ENCODE measurements around the gene SCP2D1. TPM values are rescaled to one million over a fixed set of nuclear protein-coding genes. Genes with fewer than 3 reads are reported as not detected.

Gene SCP2D1
- polyA plus RNA-seq, 1 of the 3 experiments (the other 2 are of a cell fraction) = not detected

GRCh38 chr20:18801516-18801915, 12.1 kb upstream of the SCP2D1 start:
- H3K4me1 ChIP-seq (ENCODE audit: control insufficient read depth in 1 of 2, insufficient read depth in 2 of 2, low read depth in 1 of 2, low read length in 1 of 2) = no peaks in the 10 kb centered on the region
- H3K4me2 ChIP-seq = no peak overlapping the region
- WGBS (ENCODE audit: low lambda C conversion rate) = 37% methylated on average over 2 of the region's 2 CpGs
- H3K36me3 ChIP-seq (replicated peaks in 1 of 2; ENCODE audit: control insufficient read depth in 1 of 2, insufficient read depth in 2 of 2, low read length in 1 of 2) = no peaks in the 10 kb centered on the region
- H3K9me3 ChIP-seq = no peaks in the 10 kb centered on the region
- ChIA-PET CTCF (interaction anchor here (1.6 kb wide), 1 partner anchor 169 kb away, joined by 5 read pairs; no protein-coding TSS in a partner anchor), POLR2A (no interaction called here)
- H3F3A ChIP-seq (replicated peaks; ENCODE audit: insufficient read depth) = peaks cover 3% of the 10 kb centered on the region
- no peaks in the 10 kb centered on the region for H3K79me2 ChIP-seq (ENCODE audit: insufficient read depth)
- no peaks in the 10 kb centered on the region for H4K20me1 ChIP-seq (ENCODE audit: insufficient read depth)
- no peaks in the 10 kb centered on the region for H3K9me2 ChIP-seq
- H3K4me3 ChIP-seq (ENCODE audit: low read depth in 2 of 2, low read length in 1 of 2) = no peak overlapping the region
- no peak for DNase-seq
- H3K27ac ChIP-seq (ENCODE audit: low read depth in 2 of 2, low read length in 1 of 2) = no peak overlapping the region
- H3K9ac ChIP-seq = no peak overlapping the region
- TF ChIP-seq NRF1 (IDR thresholded peaks at IDR 0.05; ENCODE audit: low read depth, low read length) = no peak
- no peak for TF ChIP-seq ZBTB33 (IDR thresholded peaks at IDR 0.05; ENCODE audit: borderline replicate concordance, low read depth)
- no peak for TF ChIP-seq CHD2 (IDR thresholded peaks at IDR 0.05; ENCODE audit: low read length, partially characterized antibody)
- TF ChIP-seq, protein P1, sequence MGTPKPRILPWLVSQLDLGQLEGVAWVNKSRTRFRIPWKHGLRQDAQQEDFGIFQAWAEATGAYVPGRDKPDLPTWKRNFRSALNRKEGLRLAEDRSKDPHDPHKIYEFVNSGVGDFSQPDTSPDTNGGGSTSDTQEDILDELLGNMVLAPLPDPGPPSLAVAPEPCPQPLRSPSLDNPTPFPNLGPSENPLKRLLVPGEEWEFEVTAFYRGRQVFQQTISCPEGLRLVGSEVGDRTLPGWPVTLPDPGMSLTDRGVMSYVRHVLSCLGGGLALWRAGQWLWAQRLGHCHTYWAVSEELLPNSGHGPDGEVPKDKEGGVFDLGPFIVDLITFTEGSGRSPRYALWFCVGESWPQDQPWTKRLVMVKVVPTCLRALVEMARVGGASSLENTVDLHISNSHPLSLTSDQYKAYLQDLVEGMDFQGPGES (IDR thresholded peaks at IDR 0.05; ENCODE audit: low read depth, low read length) = no peak
- TF ChIP-seq, protein P2, sequence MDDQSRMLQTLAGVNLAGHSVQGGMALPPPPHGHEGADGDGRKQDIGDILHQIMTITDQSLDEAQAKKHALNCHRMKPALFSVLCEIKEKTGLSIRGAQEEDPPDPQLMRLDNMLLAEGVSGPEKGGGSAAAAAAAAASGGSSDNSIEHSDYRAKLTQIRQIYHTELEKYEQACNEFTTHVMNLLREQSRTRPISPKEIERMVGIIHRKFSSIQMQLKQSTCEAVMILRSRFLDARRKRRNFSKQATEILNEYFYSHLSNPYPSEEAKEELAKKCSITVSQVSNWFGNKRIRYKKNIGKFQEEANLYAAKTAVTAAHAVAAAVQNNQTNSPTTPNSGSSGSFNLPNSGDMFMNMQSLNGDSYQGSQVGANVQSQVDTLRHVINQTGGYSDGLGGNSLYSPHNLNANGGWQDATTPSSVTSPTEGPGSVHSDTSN (IDR thresholded peaks at IDR 0.05) = no peak
- TF ChIP-seq, protein P3, sequence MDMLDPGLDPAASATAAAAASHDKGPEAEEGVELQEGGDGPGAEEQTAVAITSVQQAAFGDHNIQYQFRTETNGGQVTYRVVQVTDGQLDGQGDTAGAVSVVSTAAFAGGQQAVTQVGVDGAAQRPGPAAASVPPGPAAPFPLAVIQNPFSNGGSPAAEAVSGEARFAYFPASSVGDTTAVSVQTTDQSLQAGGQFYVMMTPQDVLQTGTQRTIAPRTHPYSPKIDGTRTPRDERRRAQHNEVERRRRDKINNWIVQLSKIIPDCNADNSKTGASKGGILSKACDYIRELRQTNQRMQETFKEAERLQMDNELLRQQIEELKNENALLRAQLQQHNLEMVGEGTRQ (IDR thresholded peaks at IDR 0.05; ENCODE audit: borderline replicate concordance, low read depth, low read length) = no peak
- no peaks in the 10 kb centered on the region for H3K27me3 ChIP-seq (ENCODE audit: insufficient read depth)
- H2AFZ ChIP-seq (ENCODE audit: low read depth) = no peak overlapping the region

DNA sequence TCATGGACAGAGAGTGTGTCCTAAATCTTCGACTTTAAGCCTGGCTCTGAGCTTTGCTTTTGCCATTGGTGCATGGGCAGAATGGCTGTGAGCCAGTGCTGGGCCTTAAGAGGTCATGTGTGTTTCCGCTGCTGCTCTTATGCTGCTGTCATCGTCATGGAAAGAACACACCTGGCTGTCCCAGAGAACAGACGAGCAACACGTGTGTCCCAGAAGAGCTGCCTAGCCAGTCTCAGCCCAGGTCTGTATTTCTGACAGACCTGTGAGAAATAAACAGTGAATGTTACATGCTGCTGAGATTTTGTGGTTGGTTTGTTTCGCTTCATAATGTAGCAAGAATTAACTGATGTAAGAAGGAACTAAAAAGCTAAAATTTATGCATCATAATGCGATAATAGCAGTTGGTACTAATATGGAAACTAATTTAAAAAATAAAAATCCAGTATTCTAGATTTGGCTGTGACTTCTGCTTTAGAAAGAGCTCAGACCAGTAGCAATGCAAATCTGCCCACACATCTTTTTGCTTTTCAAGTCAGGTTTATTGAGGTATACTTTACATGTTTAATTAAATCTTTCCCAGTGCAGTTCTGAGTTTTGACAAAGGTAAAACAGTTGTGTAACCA, 11.5 kb upstream of the SCP2D1 start:
- ChIA-PET POLR2A (no interaction called here), CTCF (interaction anchor here (1.6 kb wide), 1 partner anchor 170 kb away, joined by 5 read pairs; no protein-coding TSS in a partner anchor)
- Histone ChIP-seq H3K27ac (ENCODE audit: low read depth in 2 of 2, low read length in 1 of 2) (no peak overlapping the region), H4K20me1 (ENCODE audit: insufficient read depth) (no peaks in the 10 kb centered on the region), H3K36me3 (replicated peaks in 1 of 2; ENCODE audit: control insufficient read depth in 1 of 2, insufficient read depth in 2 of 2, low read length in 1 of 2) (no peaks in the 10 kb centered on the region), H3K9me3 (no peaks in the 10 kb centered on the region), H2AFZ (ENCODE audit: low read depth) (no peak overlapping the region), H3K9ac (no peak overlapping the region), H3K4me1 (ENCODE audit: control insufficient read depth in 1 of 2, insufficient read depth in 2 of 2, low read depth in 1 of 2, low read length in 1 of 2) (no peaks in the 10 kb centered on the region), H3K27me3 (ENCODE audit: insufficient read depth) (no peaks in the 10 kb centered on the region), H3K79me2 (ENCODE audit: insufficient read depth) (no peaks in the 10 kb centered on the region), H3K9me2 (no peaks in the 10 kb centered on the region), H3K4me2 (no peak overlapping the region), H3K4me3 (ENCODE audit: low read depth in 2 of 2, low read length in 1 of 2) (no peak overlapping the region), H3F3A (replicated peaks; ENCODE audit: insufficient read depth) (peaks cover 3% of the 10 kb centered on the region)
- no peak for DNase-seq
- TF ChIP-seq, protein P4, sequence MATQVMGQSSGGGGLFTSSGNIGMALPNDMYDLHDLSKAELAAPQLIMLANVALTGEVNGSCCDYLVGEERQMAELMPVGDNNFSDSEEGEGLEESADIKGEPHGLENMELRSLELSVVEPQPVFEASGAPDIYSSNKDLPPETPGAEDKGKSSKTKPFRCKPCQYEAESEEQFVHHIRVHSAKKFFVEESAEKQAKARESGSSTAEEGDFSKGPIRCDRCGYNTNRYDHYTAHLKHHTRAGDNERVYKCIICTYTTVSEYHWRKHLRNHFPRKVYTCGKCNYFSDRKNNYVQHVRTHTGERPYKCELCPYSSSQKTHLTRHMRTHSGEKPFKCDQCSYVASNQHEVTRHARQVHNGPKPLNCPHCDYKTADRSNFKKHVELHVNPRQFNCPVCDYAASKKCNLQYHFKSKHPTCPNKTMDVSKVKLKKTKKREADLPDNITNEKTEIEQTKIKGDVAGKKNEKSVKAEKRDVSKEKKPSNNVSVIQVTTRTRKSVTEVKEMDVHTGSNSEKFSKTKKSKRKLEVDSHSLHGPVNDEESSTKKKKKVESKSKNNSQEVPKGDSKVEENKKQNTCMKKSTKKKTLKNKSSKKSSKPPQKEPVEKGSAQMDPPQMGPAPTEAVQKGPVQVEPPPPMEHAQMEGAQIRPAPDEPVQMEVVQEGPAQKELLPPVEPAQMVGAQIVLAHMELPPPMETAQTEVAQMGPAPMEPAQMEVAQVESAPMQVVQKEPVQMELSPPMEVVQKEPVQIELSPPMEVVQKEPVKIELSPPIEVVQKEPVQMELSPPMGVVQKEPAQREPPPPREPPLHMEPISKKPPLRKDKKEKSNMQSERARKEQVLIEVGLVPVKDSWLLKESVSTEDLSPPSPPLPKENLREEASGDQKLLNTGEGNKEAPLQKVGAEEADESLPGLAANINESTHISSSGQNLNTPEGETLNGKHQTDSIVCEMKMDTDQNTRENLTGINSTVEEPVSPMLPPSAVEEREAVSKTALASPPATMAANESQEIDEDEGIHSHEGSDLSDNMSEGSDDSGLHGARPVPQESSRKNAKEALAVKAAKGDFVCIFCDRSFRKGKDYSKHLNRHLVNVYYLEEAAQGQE (IDR thresholded peaks at IDR 0.05; ENCODE audit: low read depth, low read length) = no peak
- no peak for TF ChIP-seq YY1 (IDR thresholded peaks at IDR 0.05; ENCODE audit: low read depth)
- no peak for TF ChIP-seq TAF1 (IDR thresholded peaks at IDR 0.05; ENCODE audit: borderline replicate concordance, low read depth, low read length)
- no peak for TF ChIP-seq ZBTB33 (IDR thresholded peaks at IDR 0.05; ENCODE audit: borderline replicate concordance, low read depth)
- TF ChIP-seq EZH2phosphoT487 (IDR thresholded peaks at IDR 0.05; ENCODE audit: borderline replicate concordance, low read depth) = no peak
- TF ChIP-seq POLR2AphosphoS5 (IDR thresholded peaks at IDR 0.05; ENCODE audit: low read depth, low read length) = no peak
- no peak for TF ChIP-seq NRF1 (IDR thresholded peaks at IDR 0.05; ENCODE audit: low read depth, low read length)
- WGBS (ENCODE audit: low lambda C conversion rate) = 24% methylated on average over 7 of the region's 7 CpGs
